Measurements from ENCODE around the gene SYNJ2. TPM values are rescaled to one million over a fixed set of nuclear protein-coding genes. Genes with fewer than 3 reads are reported as not detected.

SYNJ2 gene
- total RNA-seq, 4 donors from 2014 or later = 2.6 to 7.5 (median 5.5) TPM

DNA sequence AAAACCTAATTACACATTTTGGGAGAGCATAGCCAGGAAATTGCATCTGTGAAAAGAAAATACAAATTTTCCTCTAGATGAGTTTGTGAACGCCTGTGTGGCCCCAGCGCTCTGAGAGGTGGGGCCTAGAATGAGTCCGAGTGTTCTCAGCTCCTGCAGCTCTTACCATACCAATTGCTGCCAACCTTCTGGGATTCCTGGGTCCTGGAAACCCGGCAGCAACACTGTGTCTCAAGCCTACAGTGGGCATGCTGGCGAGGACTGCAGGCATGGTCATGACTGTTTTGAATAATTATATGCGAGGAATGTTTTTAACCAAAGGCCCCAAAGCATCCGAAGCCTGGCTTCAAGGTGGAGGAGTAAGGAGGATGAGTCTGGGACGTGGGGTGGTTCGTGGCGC lies 96.0 kb downstream of the SYNJ2 start:
- WGBS, 2 donors = 93% methylated on average over 10 of the region's 10 CpGs
- no peak for TF ChIP-seq POLR2A (IDR thresholded peaks at IDR 0.05)
- TF ChIP-seq, protein P1, sequence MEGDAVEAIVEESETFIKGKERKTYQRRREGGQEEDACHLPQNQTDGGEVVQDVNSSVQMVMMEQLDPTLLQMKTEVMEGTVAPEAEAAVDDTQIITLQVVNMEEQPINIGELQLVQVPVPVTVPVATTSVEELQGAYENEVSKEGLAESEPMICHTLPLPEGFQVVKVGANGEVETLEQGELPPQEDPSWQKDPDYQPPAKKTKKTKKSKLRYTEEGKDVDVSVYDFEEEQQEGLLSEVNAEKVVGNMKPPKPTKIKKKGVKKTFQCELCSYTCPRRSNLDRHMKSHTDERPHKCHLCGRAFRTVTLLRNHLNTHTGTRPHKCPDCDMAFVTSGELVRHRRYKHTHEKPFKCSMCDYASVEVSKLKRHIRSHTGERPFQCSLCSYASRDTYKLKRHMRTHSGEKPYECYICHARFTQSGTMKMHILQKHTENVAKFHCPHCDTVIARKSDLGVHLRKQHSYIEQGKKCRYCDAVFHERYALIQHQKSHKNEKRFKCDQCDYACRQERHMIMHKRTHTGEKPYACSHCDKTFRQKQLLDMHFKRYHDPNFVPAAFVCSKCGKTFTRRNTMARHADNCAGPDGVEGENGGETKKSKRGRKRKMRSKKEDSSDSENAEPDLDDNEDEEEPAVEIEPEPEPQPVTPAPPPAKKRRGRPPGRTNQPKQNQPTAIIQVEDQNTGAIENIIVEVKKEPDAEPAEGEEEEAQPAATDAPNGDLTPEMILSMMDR (IDR thresholded peaks at IDR 0.05) = no peak
- intact Hi-C loops (cut with DNase I; ENCODE audit: low total_unique reads) = no loop called here
- DNase-seq (ENCODE audit: low spot score in 2 of 2) = no peak
- no peak overlapping the region for H3K4me3 ChIP-seq (ENCODE audit: low read depth, poor library complexity, severe bottlenecking)

DNA sequence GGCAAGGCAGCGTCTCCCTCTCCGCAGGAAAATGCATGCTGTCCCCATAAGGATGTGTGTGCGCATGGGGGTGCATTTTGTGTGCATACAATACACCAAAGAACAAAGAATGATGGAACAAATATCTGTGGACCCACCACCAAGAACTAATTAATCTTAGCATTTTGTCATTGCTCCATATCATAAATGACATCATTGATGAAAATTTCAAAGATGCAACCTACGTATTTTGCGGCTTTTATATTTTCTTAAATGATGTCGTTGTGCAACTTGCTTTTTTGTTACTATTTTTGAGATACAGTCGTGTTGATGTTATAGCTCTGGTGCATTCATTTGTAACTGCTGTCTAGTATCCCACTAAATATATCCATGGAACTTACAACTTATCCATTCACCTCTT lies 96.7 kb downstream of the SYNJ2 start:
- no peak for DNase-seq (ENCODE audit: low spot score in 2 of 2)
- no peak overlapping the region for H3K4me3 ChIP-seq (ENCODE audit: low read depth, poor library complexity, severe bottlenecking)
- intact Hi-C loops (cut with DNase I; ENCODE audit: low total_unique reads) = no loop called here
- TF ChIP-seq, protein P1 (IDR thresholded peaks at IDR 0.05) = no peak
- TF ChIP-seq POLR2A (IDR thresholded peaks at IDR 0.05) = no peak
- WGBS, 2 donors = 78 to 82% methylated on average over 7 of the region's 7 CpGs

DNA sequence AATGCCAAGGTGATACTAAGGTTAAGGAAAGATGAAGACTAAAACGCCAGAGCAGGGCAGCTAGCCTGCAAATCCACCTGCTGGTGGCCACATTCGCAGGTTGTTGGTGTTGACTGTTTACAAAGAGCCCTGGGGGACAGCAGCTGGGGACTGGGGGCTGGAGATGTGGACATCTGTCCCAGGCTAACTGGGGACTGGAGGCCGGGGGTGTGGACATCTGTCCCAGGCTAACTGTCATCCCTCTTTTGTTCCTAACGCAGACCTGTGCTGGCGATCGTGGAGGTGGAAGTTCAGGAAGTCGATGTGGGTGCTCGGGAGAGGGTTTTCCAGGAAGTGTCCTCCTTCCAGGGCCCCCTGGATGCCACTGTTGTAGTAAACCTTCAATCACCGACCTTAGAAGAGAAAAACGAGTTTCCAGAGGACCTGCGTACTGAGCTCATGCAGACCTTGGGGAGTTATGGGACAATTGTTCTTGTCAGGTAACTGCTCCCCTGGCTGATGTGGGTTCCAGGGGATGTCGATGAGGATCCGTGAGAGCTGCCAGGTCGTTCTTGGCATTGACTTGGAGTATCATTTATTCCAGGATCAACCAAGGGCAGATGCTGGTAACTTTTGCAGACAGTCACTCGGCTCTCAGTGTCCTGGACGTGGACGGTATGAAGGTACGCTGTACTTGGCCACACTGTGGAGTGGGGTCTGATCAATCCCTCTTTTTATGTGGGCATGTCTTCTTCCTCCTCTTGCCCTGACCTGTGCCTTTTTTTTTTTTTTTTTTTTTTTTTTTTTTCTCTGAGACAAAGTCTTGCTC lies 99.4 kb downstream of the SYNJ2 start:
- peak in 1 of 2 donors; percentile 64 for DNase-seq (ENCODE audit: low spot score in 2 of 2)
- no peak for TF ChIP-seq POLR2A (IDR thresholded peaks at IDR 0.05)
- TF ChIP-seq, protein P1 (IDR thresholded peaks at IDR 0.05) = no peak
- 87 to 90% methylated on average over 18 of the region's 18 CpGs for WGBS, 2 donors

DNA sequence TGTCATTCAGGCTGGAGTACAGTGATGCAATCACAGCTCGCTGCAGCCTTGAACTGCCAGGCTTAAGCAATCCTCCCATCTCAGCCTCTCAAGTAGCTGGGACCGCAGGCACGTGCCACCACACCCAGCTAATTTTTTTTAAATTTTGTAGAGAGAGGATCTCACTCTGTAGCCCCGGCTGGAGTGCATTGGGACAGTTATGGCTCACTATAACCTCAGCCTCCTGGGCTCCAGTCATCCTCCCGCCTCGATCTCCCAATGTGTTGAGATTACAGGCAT lies 99.9 kb downstream of the SYNJ2 start:
- no peak for TF ChIP-seq POLR2A (IDR thresholded peaks at IDR 0.05)
- TF ChIP-seq, protein P1 (IDR thresholded peaks at IDR 0.05) = no peak
- no peak overlapping the region for H3K4me3 ChIP-seq (ENCODE audit: low read depth, poor library complexity, severe bottlenecking)
- intact Hi-C loops (cut with DNase I; ENCODE audit: low total_unique reads) = no loop called here
- DNase-seq (ENCODE audit: low spot score in 2 of 2) = no peak
- WGBS, 2 donors = 89 to 98% methylated on average over 6 of the region's 6 CpGs

More for the DNA sequence above, 99.4 kb downstream of the SYNJ2 start:
- intact Hi-C loops (cut with DNase I; ENCODE audit: low total_unique reads) = no loop called here
- no peak overlapping the region for H3K4me3 ChIP-seq (ENCODE audit: low read depth, poor library complexity, severe bottlenecking)

DNA sequence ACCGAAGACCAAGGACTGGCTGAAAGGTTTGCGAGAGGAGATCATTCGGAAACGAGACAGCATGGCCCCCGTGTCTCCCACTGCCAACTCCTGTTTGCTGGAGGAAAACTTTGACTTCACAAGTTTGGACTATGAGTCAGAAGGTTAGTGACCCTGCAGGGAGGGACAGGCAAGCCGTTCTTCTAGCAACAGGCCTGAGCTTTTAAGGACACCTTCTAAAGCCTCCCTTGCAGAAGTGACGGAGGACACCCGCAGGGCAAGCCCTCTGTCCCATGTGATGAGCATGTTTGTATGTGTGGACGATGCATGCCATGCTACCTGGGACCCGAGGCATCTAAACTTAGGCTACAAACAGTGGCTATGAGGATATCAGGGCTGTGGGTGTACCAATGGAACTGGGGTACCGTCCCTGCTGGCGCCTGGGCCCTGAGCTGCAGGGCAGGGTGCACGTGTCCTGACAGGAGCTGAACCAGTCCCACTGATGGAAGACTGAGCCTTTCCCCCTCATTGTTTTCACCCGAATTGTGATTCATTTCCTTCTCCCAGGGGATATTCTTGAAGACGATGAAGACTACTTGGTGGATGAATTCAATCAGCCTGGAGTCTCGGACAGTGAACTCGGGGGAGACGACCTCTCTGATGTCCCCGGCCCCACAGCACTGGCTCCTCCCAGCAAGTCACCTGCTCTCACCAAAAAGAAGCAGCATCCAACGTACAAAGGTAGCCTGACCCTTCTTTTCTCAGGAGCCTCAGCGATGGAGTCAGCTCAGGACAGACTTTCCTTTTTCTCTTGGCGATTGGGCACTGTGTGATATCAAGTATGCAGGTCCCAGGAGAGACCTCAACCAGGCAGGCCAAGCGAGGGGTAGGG lies 102.0 kb downstream of the SYNJ2 start:
- DNase-seq (ENCODE audit: low spot score in 2 of 2) = no peak
- 90% methylated on average over 22 of the region's 23 CpGs for WGBS, 2 donors
- intact Hi-C loops (cut with DNase I; ENCODE audit: low total_unique reads) = no loop called here
- H3K4me3 ChIP-seq (ENCODE audit: low read depth, poor library complexity, severe bottlenecking) = no peak overlapping the region
- no peak for TF ChIP-seq POLR2A (IDR thresholded peaks at IDR 0.05)
- TF ChIP-seq, protein P1 (IDR thresholded peaks at IDR 0.05) = no peak
